HepG2 (cell line): ENCODE data around the gene TMEM151A. TPM values are rescaled to one million over a fixed set of nuclear protein-coding genes. Genes with fewer than 3 reads are reported as not detected.

ENCODE experiments used
- ATAC-seq: fragments of 200-7000 bp; cut with Tn5 transposase; 3 replicates; pipeline ENCODE4 v1.9.1; 2020; ENCODE audit warnings: mild to moderate bottlenecking, moderate library complexity
- BruUV-seq: library from RNA; stranded (reverse); fragments of 400-500 nt; replicated peaks from 2 replicates; lab custom pipeline; 2021; lab: Mats Ljungman, UMichigan
- CTCF ChIA-PET: fragments of 300-600 bp; formaldehyde crosslinking; extraction: SDS; loops from one replicate; lab custom pipeline; 2021; ENCODE audit warnings: low total read pairs, inconsistent platforms, low intra/inter-chr PET ratio; lab: Yijun Ruan, JAX
- POLR2A ChIA-PET: fragments of 350-600 bp; sonication (Branson Sonifier 250); formaldehyde crosslinking; loops from one replicate; lab custom pipeline; 2020; ENCODE audit warnings: antibody characterized with exemption, inconsistent platforms; lab: Yijun Ruan, JAX
- DNase-seq: peaks from one replicate; pipeline ENCODE4 v3.0.0-alpha.2; 2015; ENCODE audit warnings: low spot score
- FAIRE-seq: peaks from 3 replicates; lab custom pipeline; 2011; peaks lifted over from hg19 to GRCh38; lab: Jason Lieb, UNC
- H2AFZ ChIP-seq: one replicate; pipeline ENCODE4 v1.6.1; 2011; ENCODE audit warnings: low read length, inconsistent platforms
- H3K27ac ChIP-seq: fragments of 300-600 bp; 3 replicates; pipeline ENCODE4 v1.8.0; 2011; ENCODE audit warnings: mixed run types, mild to moderate bottlenecking, mixed read lengths, low read length, inconsistent platforms; ENCODE audit not compliant: insufficient read depth; ENCODE audit errors: extremely low read length
- H3K27me3 ChIP-seq, 2 experiments: fragments of 200-600 bp in 1 of 2; 2 replicates in 1 of 2; 3 replicates in 1 of 2; pipeline versions ENCODE4 v1.6.0 to v1.8.0; 2011; ENCODE audit warnings: low read length in 2 of 2, mild to moderate bottlenecking in 2 of 2, moderate library complexity in 2 of 2, inconsistent platforms in 1 of 2; ENCODE audit not compliant: insufficient read depth in 2 of 2, control insufficient read depth in 1 of 2
- H3K36me3 ChIP-seq, 2 experiments: fragments of 200-600 bp in 1 of 2; replicated peaks in 1 of 2; 2 replicates in 1 of 2; 3 replicates in 1 of 2; pipeline versions ENCODE4 v1.5.1 to v1.8.0; 2011; ENCODE audit warnings: low read length in 2 of 2, inconsistent platforms in 1 of 2; ENCODE audit not compliant: insufficient read depth in 2 of 2, control insufficient read depth in 1 of 2
- H3K4me1 ChIP-seq: 2 replicates; pipeline ENCODE4 v1.5.1; 2012; ENCODE audit warnings: low read length, inconsistent platforms; ENCODE audit not compliant: insufficient read depth
- H3K4me2 ChIP-seq: 2 replicates; pipeline ENCODE4 v1.6.0; 2011; ENCODE audit warnings: low read depth, low read length, inconsistent platforms
- H3K4me3 ChIP-seq, 3 experiments: fragments of 200-600 bp in 1 of 3; sonication (generic), shearing (Covaris generic) in 1 of 3; replicated peaks in 1 of 3; 2 replicates each; pipeline ENCODE4 v1.5.1; 2011 to 2016; ENCODE audit warnings: low read length in 3 of 3, inconsistent platforms in 2 of 3, low read depth in 2 of 3, mild to moderate bottlenecking in 2 of 3, control low read depth in 1 of 3, mixed read lengths in 1 of 3; ENCODE audit not compliant: insufficient read depth in 1 of 3
- H3K79me2 ChIP-seq: one replicate; pipeline ENCODE4 v1.6.1; 2011; ENCODE audit warnings: low read length, inconsistent platforms; ENCODE audit not compliant: insufficient read depth
- H3K9ac ChIP-seq: 2 replicates; pipeline ENCODE4 v1.6.0; 2011; ENCODE audit warnings: mild to moderate bottlenecking, low read depth, low read length, inconsistent platforms; ENCODE audit not compliant: insufficient read depth
- H3K9me3 ChIP-seq: 2 replicates; pipeline ENCODE4 v1.5.1; 2012; ENCODE audit warnings: mild to moderate bottlenecking, low read length
- H4K20me1 ChIP-seq: 2 replicates; pipeline ENCODE4 v1.6.0; 2011; ENCODE audit warnings: inconsistent platforms, mild to moderate bottlenecking, low read length, moderate library complexity; ENCODE audit not compliant: insufficient read depth
- DR1 ChIP-seq: sonication (generic); formaldehyde crosslinking; IDR thresholded peaks from 2 replicates; pipeline ENCODE4 v1.8.0; 2021; ENCODE audit warnings: mild to moderate bottlenecking, missing genetic modification reagents, inconsistent platforms
- GFI1 ChIP-seq: sonication (generic); formaldehyde crosslinking; IDR thresholded peaks from 2 replicates; pipeline ENCODE4 v1.5.0; 2020; ENCODE audit warnings: missing genetic modification reagents, mild to moderate bottlenecking, borderline replicate concordance
- IRX3 ChIP-seq: sonication (generic); formaldehyde crosslinking; IDR thresholded peaks from 2 replicates; pipeline ENCODE4 v1.8.1; 2023; ENCODE audit warnings: mild to moderate bottlenecking, low read depth, missing genetic modification reagents, borderline replicate concordance
- NR0B2 ChIP-seq: sonication (generic); formaldehyde crosslinking; IDR thresholded peaks from 2 replicates; pipeline ENCODE4 v1.4.0; 2020; ENCODE audit warnings: mild to moderate bottlenecking, missing genetic modification reagents
- PHF20 ChIP-seq: sonication (generic); formaldehyde crosslinking; IDR thresholded peaks from 2 replicates; pipeline ENCODE4 v1.5.0; 2020; ENCODE audit warnings: mild to moderate bottlenecking, missing genetic modification reagents
- POLR2G ChIP-seq: fragments of 200-400 bp; formaldehyde crosslinking; IDR thresholded peaks from 2 replicates; pipeline ENCODE4 v1.6.1; 2018; ENCODE audit warnings: mild to moderate bottlenecking, low read depth, low read length, moderate library complexity
- TFDP1 ChIP-seq: IDR thresholded peaks from 2 replicates; pipeline ENCODE4 v1.6.1; 2016; ENCODE audit warnings: missing compliant biosample characterization, missing genetic modification reagents, borderline replicate concordance
- TGIF2 ChIP-seq: IDR thresholded peaks from 2 replicates; pipeline ENCODE4 v1.6.1; 2016; ENCODE audit warnings: control low read depth, missing compliant biosample characterization
- YEATS4 ChIP-seq: sonication (generic); formaldehyde crosslinking; IDR thresholded peaks from 2 replicates; pipeline ENCODE4 v1.4.0; 2020; ENCODE audit warnings: missing genetic modification reagents, borderline replicate concordance
- ZFX ChIP-seq: sonication (generic); formaldehyde crosslinking; IDR thresholded peaks from 2 replicates; pipeline ENCODE4 v1.4.0; 2020; ENCODE audit warnings: mild to moderate bottlenecking, low read depth, missing genetic modification reagents, moderate library complexity
- ZNF235 ChIP-seq: sonication (generic); formaldehyde crosslinking; IDR thresholded peaks from 2 replicates; pipeline ENCODE4 v1.8.1; 2023; ENCODE audit warnings: mild to moderate bottlenecking, missing genetic modification reagents, borderline replicate concordance
- ZNF326 ChIP-seq: sonication (generic); formaldehyde crosslinking; IDR thresholded peaks from 2 replicates; pipeline ENCODE4 v1.4.0; 2020; ENCODE audit warnings: missing genetic modification reagents, borderline replicate concordance
- ZNF563 ChIP-seq: sonication (generic); formaldehyde crosslinking; IDR thresholded peaks from 2 replicates; pipeline ENCODE4 v1.8.0; 2022; ENCODE audit warnings: mild to moderate bottlenecking, moderate library complexity, missing genetic modification reagents
- ZNF687 ChIP-seq: sonication (generic); formaldehyde crosslinking; IDR thresholded peaks from 2 replicates; pipeline ENCODE4 v1.5.1; 2020; ENCODE audit warnings: mild to moderate bottlenecking, missing genetic modification reagents, moderate library complexity
- ZNF703 ChIP-seq: sonication (generic); formaldehyde crosslinking; IDR thresholded peaks from 2 replicates; pipeline ENCODE4 v1.5.1; 2020; ENCODE audit warnings: missing genetic modification reagents, mild to moderate bottlenecking, moderate library complexity, borderline replicate concordance
- ZNF724P ChIP-seq: sonication (generic); formaldehyde crosslinking; IDR thresholded peaks from 2 replicates; pipeline ENCODE4 v1.8.0; 2022; ENCODE audit warnings: missing genetic modification reagents, borderline replicate concordance
- ZSCAN29 ChIP-seq: sonication (generic); formaldehyde crosslinking; conservative IDR thresholded peaks from 2 replicates; pipeline ENCODE4 v1.4.0; 2020; ENCODE audit warnings: mild to moderate bottlenecking, missing genetic modification reagents
- WGBS: methylation state at CpG from one replicate; pipeline ENCODE4 v1.1.6; 2017; ENCODE audit warnings: low lambda C conversion rate; 5-methylcytosine and 5-hydroxymethylcytosine counted together
- in situ Hi-C: cut with HindIII; loops from 2 replicates; pipeline ENCODE4 v1.10.0; 2017; ENCODE audit warnings: low pct_unique_long_range_greater_than_20kb; ENCODE audit not compliant: extremely low pct_ligation_motif_present
- intact Hi-C: fragments of 100-400 bp; cut with micrococcal nuclease; formaldehyde crosslinking; loops from one replicate; pipeline ENCODE4 v1.10.0; 2022; ENCODE audit not compliant: unreplicated experiment
- polyA plus RNA-seq, 8 experiments: library from polyadenylated mRNA; depleted of rRNA in 3 of 8; stranded (reverse) in 7 of 8; unstranded in 1 of 8; fragments of >200 nt; fragmentation: Illumina TruSeq in 4 of 8; extraction: Trizol in 4 of 8; gene quantifications; 2 replicates each; pipeline versions ENCODE4 v1.2.1 to v1.2.3, GENCODE V29; 2011 to 2016; ENCODE audit warnings: low read depth in 4 of 8, missing spikeins in 1 of 8, mixed read lengths in 1 of 8; ENCODE audit not compliant: insufficient read depth in 1 of 8
- total RNA-seq, 5 experiments: library from RNA; depleted of rRNA; stranded (reverse); fragments of >200 nt; fragmentation: Illumina TruSeq; extraction: Trizol; gene quantifications; 2 replicates each; pipeline ENCODE4 v1.2.3, GENCODE V29; 2016; ENCODE audit warnings: low read depth in 1 of 5

Gene TMEM151A
- total and polyA plus RNA-seq, 2 of the 13 experiments (the other 11 are each of a cell fraction or from before 2014, with no cell fraction given): 0.18 to 0.33 TPM

GRCh38 chr11:66277471-66278362, 14.0 kb upstream of the TMEM151A start, which contains the start of gene CNIH2:
Gene CNIH2, plus strand, starts transcription at chr11:66278175. Its CDS starts 282 bp downstream, at chr11:66278457.
- H3K4me3 ChIP-seq: peak within 1 kb of the TSS; percentile 26 to 55 (median 34); a peak in 3 of 6 replicates
- TF ChIP-seq TFDP1 (CRISPR knock-in tag) (peak; percentile 17; the same call in 1 of the 2 replicates), ZNF563 (CRISPR knock-in tag) (0 out of 2 replicates have a peak, but pooled peaks have one; percentile 18), YEATS4 (CRISPR knock-in tag) (no peak), IRX3 (no peak), POLR2G (peak; percentile 61), PHF20 (no peak), ZNF703 (no peak), NR0B2 (CRISPR knock-in tag) (peak; percentile 68; the same call in 1 of the 2 replicates), DR1 (CRISPR knock-in tag) (0 out of 2 replicates have a peak, but pooled peaks have one; percentile 37), ZFX (CRISPR knock-in tag) (0 out of 2 replicates have a peak, but pooled peaks have one; percentile 15), GFI1 (no peak), ZSCAN29 (CRISPR knock-in tag) (peak; percentile 100), ZNF687 (CRISPR knock-in tag) (peak; percentile 81), ZNF724P (peak; percentile 67; the same call in 1 of the 2 replicates), ZNF326 (CRISPR knock-in tag) (no peak), TGIF2 (CRISPR knock-in tag) (no peak), ZNF235 (CRISPR knock-in tag) (no peak)

More at GRCh38 chr11:66277471-66278362, 14.0 kb upstream of the TMEM151A start, which contains the start of gene CNIH2:
- H3K27me3 ChIP-seq: peaks cover 3 to 9% of the 10 kb centered on the region in 2 experiments; a peak in 3 of 5 replicates
- no peaks in the 10 kb centered on the region for H3K79me2 ChIP-seq
- no peak within 1 kb of the TSS for H2AFZ ChIP-seq
- WGBS: no CpG with 5 or more reads among the region's 84 CpGs
- H3K27ac ChIP-seq: no peak within 1 kb of the TSS
- DNase-seq: no peak
- peaks cover 6% of the 10 kb centered on the region for H4K20me1 ChIP-seq
- BruUV-seq: no TSS peak
- ChIA-PET POLR2A (interaction anchor here (0.9 to 1.1 kb wide), 2 partner anchors 9 to 11 kb away, joined by 5 read pairs; partner anchors contain the start of genes RAB1B and YIF1A), CTCF (no interaction called here)
- peak within 1 kb of the TSS; percentile 22; the same call in 1 of the 2 replicates for H3K9ac ChIP-seq
- peaks cover 12 to 24% of the 10 kb centered on the region in 2 experiments for H3K36me3 ChIP-seq
- ATAC-seq: peak; percentile 39
- peaks cover 36% of the 10 kb centered on the region for H3K4me1 ChIP-seq
- in situ Hi-C loops: no loop called here
- intact Hi-C loops: no loop called here
- H3K9me3 ChIP-seq: no peaks in the 10 kb centered on the region
- FAIRE-seq: no peak
- H3K4me2 ChIP-seq: peak within 1 kb of the TSS; percentile 61
